ENCODE measurements around the gene ADD1.

Gene ADD1

DNA sequence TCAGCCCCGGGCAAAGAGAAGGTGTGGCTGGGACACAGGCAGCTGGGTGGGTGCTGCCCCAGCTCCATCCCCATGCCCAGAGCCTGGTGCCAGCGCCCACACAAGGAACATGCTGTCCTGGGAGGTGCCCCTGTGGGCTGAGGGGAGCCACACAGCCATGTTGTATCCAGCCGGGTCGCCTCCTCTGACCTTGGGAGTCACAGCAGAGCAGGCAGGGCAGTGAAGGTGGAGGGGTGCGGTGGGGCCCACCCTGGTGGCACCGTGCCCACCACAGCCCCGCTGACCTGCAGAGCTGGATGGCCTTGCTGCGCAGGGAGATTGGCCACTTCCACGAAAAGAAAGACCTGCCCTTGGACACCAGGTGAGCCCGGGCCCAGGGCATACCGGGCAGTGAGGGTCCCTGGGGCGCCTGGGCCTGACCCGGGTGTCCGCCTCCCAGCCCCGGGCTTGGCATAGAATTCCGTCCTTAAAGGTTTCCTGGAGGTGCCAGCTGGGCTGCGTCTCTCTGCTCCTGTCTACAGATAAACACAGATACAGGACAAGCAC is 18.7 kb upstream of the ADD1 start:
- no peak overlapping the region for H3K9ac ChIP-seq (ENCODE audit: insufficient read length, low read depth)
- TF ChIP-seq YY1 (IDR thresholded peaks at IDR 0.05; ENCODE audit: insufficient read depth, insufficient read length) = no peak
- peaks cover 12% of the 10 kb centered on the region for H3K4me1 ChIP-seq (ENCODE audit: insufficient read depth, insufficient read length)
- H3K27me3 ChIP-seq (ENCODE audit: insufficient read depth, insufficient read length) = no peaks in the 10 kb centered on the region
- no peaks in the 10 kb centered on the region for H3K9me3 ChIP-seq (ENCODE audit: insufficient read depth, low read length)
- no peak for DNase-seq (ENCODE audit: low read depth, low spot score)
- no peak overlapping the region for H3K4me3 ChIP-seq (ENCODE audit: insufficient read length, low read depth)
- peaks cover 87% of the 10 kb centered on the region for H3K36me3 ChIP-seq (ENCODE audit: insufficient read depth, insufficient read length, low read length)

DNA sequence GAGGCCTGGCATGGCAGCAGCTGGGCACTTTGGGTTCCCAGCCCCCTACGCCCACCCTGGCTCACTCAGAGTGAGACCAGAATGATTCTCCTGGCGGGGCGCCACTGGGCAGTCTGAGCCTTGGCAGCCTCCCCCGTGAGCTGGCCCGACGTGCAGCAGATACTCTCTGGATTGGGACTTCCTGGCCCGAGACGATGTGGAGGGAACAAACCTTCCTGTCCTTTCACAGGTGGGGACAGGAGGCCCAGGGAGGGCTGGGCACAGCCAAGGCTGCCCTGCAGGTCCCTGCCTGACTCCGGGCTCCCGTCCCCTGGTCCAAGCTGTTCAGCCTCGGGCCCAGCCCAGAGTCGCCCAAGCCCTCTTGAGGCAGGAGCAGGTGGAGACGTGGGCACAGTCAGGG is 17.9 kb upstream of the ADD1 start:
- no peaks in the 10 kb centered on the region for H3K27me3 ChIP-seq (ENCODE audit: insufficient read depth, insufficient read length)

DNA sequence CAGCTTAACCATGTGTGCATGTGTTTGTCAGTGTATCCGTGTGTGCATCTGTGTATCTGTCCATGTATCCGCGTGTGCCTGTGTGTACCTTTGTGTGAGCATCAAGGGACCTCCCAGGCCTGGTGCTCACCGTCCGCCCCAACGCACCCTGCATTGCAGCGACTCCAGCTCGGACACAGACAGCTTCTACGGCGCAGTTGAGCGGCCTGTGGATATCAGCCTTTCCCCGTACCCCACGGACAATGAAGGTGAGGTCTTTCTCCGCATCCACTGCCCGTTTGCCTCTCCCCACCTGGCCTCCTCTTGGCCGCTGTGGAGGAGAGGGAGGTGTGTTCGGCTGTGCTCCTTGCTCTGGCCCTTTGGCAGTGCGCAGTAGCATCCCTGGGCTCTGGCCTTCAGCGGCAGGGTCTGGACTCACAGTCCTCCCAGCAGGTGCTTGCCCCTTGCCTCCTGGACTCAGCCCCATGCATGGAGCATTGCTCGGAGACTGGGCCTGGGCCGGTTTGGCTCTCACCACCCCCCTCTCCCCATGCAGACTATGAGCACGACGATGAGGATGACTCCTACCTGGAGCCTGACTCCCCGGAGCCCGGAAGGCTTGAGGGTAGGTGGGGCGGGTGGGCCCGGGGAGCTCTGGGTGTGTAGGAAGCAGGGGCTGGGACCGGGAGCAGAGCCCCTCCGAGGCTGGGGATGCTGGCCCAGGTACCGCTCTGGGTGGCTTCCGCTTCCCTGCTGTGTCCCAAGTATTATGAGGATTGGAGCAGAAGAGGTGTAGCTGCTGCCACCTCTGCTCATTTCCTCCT is 16.4 kb upstream of the ADD1 start:
- DNase-seq (ENCODE audit: low read depth, low spot score) = no peak
- no peak for TF ChIP-seq SUZ12 (IDR thresholded peaks at IDR 0.05; ENCODE audit: extremely low read depth, insufficient read depth, insufficient read length)
- no peak for TF ChIP-seq ZNF274 (IDR thresholded peaks at IDR 0.05; ENCODE audit: low read depth, low read length)
- TF ChIP-seq YY1 (IDR thresholded peaks at IDR 0.05; ENCODE audit: insufficient read depth, insufficient read length) = no peak
- peaks cover 95% of the 10 kb centered on the region for H3K36me3 ChIP-seq (ENCODE audit: insufficient read depth, insufficient read length, low read length)
- H3K4me1 ChIP-seq (ENCODE audit: insufficient read depth, insufficient read length) = peaks cover 6% of the 10 kb centered on the region
- H3K4me3 ChIP-seq (ENCODE audit: insufficient read length, low read depth) = no peak overlapping the region
- no peaks in the 10 kb centered on the region for H3K9me3 ChIP-seq (ENCODE audit: insufficient read depth, low read length)
- H3K27me3 ChIP-seq (ENCODE audit: insufficient read depth, insufficient read length) = no peaks in the 10 kb centered on the region
- no peak overlapping the region for H3K9ac ChIP-seq (ENCODE audit: insufficient read length, low read depth)

More for the DNA sequence above, 17.9 kb upstream of the ADD1 start:
- peaks cover 7% of the 10 kb centered on the region for H3K4me1 ChIP-seq (ENCODE audit: insufficient read depth, insufficient read length)
- no peaks in the 10 kb centered on the region for H3K9me3 ChIP-seq (ENCODE audit: insufficient read depth, low read length)
- no peak for DNase-seq (ENCODE audit: low read depth, low spot score)
- H3K36me3 ChIP-seq (ENCODE audit: insufficient read depth, insufficient read length, low read length) = peaks cover 88% of the 10 kb centered on the region
- TF ChIP-seq YY1 (IDR thresholded peaks at IDR 0.05; ENCODE audit: insufficient read depth, insufficient read length) (no peak), SUZ12 (IDR thresholded peaks at IDR 0.05; ENCODE audit: extremely low read depth, insufficient read depth, insufficient read length) (no peak), ZNF274 (IDR thresholded peaks at IDR 0.05; ENCODE audit: low read depth, low read length) (no peak)
- H3K4me3 ChIP-seq (ENCODE audit: insufficient read length, low read depth) = no peak overlapping the region
- H3K9ac ChIP-seq (ENCODE audit: insufficient read length, low read depth) = no peak overlapping the region

DNA sequence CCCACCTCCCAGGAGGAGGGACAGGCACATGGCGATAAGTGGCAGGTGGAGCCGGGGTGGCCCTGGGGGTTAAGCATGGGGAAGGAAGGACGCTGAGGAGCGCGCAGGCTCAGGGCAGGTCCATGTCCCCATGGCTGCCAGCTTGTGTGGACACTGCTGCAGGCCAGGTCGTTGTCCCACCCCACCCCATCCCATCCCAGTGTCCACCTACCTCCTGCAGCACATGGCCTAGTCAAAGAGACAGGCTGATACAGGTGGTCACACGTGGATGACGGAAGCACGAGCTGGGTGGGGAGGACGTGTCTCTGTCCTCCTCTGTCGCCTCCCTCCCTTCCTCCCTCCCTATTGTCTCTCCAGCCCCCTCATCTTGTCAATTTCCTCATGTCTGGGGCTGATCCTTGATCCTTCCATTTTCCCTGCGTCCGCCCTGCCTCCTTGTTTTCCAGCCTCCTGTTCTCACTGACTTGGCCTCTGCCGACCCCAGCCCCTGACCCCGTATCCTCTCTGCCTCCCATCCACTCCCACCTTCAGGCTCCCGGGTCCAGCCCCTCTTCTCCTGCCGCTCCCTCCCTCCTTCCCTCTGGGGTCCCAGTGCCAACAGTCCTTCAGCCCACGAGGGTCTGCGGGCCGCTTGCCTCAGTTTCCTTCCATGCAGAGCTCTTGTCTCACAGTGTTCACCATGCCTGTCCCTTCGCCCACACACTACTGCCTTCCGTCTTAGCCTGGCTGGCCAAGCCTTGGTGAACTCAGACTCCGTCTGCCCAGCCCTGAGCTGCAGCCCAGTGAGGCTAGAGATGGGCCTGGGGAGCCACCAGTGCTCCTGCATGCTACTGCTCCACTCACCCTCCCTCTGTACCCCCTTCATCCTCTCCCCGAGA is 15.5 kb upstream of the ADD1 start:
- no peaks in the 10 kb centered on the region for H3K9me3 ChIP-seq (ENCODE audit: insufficient read depth, low read length)
- H3K36me3 ChIP-seq (ENCODE audit: insufficient read depth, insufficient read length, low read length) = peaks cover 95% of the 10 kb centered on the region
- H3K4me3 ChIP-seq (ENCODE audit: insufficient read length, low read depth) = no peak overlapping the region
- DNase-seq (ENCODE audit: low read depth, low spot score) = no peak
- H3K4me1 ChIP-seq (ENCODE audit: insufficient read depth, insufficient read length) = peaks cover 6% of the 10 kb centered on the region
- no peaks in the 10 kb centered on the region for H3K27me3 ChIP-seq (ENCODE audit: insufficient read depth, insufficient read length)
- TF ChIP-seq SUZ12 (IDR thresholded peaks at IDR 0.05; ENCODE audit: extremely low read depth, insufficient read depth, insufficient read length) (no peak), ZNF274 (IDR thresholded peaks at IDR 0.05; ENCODE audit: low read depth, low read length) (no peak), YY1 (IDR thresholded peaks at IDR 0.05; ENCODE audit: insufficient read depth, insufficient read length) (no peak)
- H3K9ac ChIP-seq (ENCODE audit: insufficient read length, low read depth) = no peak overlapping the region

DNA sequence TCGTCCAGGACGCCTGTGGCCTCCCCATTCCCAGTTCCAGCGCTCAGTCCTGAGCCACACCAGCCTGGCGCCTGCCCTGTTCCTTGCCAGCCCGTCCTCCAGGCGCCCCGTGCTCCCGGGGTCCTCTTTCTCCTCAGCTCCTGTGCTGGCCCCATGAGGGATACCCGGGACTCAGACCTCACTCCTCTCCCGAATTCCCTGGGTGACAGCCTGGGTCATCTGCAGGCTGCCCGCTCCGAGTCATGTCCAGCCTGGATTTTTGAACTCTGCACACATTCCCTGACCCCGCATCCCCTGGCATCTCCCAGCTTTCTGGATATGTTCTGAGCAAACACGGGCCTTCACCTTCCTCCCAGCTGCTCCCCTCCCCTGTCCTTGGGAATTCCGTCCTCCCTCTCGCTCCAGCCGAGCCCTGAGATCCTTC is 14.9 kb upstream of the ADD1 start:
- TF ChIP-seq ZNF274 (IDR thresholded peaks at IDR 0.05; ENCODE audit: low read depth, low read length) (no peak), YY1 (IDR thresholded peaks at IDR 0.05; ENCODE audit: insufficient read depth, insufficient read length) (no peak), SUZ12 (IDR thresholded peaks at IDR 0.05; ENCODE audit: extremely low read depth, insufficient read depth, insufficient read length) (no peak)
- Histone ChIP-seq H3K9ac (ENCODE audit: insufficient read length, low read depth) (no peak overlapping the region), H3K36me3 (ENCODE audit: insufficient read depth, insufficient read length, low read length) (peaks cover 95% of the 10 kb centered on the region), H3K4me3 (ENCODE audit: insufficient read length, low read depth) (no peak overlapping the region), H3K9me3 (ENCODE audit: insufficient read depth, low read length) (no peaks in the 10 kb centered on the region), H3K4me1 (ENCODE audit: insufficient read depth, insufficient read length) (peaks cover 6% of the 10 kb centered on the region), H3K27me3 (ENCODE audit: insufficient read depth, insufficient read length) (no peaks in the 10 kb centered on the region)
- DNase-seq (ENCODE audit: low read depth, low spot score) = no peak

DNA sequence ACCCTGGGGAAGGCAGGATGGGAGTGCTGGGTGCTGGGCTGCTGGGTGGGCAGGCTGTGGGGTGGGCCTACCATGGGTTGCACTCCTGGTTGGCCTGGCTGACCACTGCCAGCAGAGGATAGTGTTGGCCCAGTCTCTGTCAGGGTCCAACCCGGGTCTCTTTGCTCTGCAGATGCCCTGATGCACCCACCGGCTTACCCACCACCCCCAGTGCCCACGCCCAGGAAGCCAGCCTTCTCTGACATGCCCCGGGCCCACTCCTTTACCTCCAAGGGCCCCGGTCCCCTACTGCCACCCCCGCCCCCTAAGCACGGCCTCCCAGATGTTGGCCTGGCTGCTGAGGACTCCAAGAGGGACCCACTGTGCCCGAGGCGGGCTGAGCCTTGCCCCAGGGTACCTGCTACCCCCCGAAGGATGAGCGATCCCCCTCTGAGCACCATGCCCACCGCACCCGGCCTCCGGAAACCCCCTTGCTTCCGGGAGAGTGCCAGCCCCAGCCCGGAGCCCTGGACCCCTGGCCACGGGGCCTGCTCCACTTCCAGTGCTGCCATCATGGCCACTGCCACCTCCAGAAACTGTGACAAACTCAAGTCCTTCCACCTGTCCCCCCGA is 14.2 kb upstream of the ADD1 start:
- Histone ChIP-seq H3K36me3 (ENCODE audit: insufficient read depth, insufficient read length, low read length) (peaks cover 95% of the 10 kb centered on the region), H3K9ac (ENCODE audit: insufficient read length, low read depth) (no peak overlapping the region), H3K4me1 (ENCODE audit: insufficient read depth, insufficient read length) (peaks cover 6% of the 10 kb centered on the region), H3K9me3 (ENCODE audit: insufficient read depth, low read length) (no peaks in the 10 kb centered on the region), H3K27me3 (ENCODE audit: insufficient read depth, insufficient read length) (no peaks in the 10 kb centered on the region), H3K4me3 (ENCODE audit: insufficient read length, low read depth) (no peak overlapping the region)
- DNase-seq (ENCODE audit: low read depth, low spot score) = no peak
- TF ChIP-seq ZNF274 (IDR thresholded peaks at IDR 0.05; ENCODE audit: low read depth, low read length) (no peak), YY1 (IDR thresholded peaks at IDR 0.05; ENCODE audit: insufficient read depth, insufficient read length) (no peak), SUZ12 (IDR thresholded peaks at IDR 0.05; ENCODE audit: extremely low read depth, insufficient read depth, insufficient read length) (no peak)

Measured in NT2/D1 (cell line).